C4-2B (cell line): Measurements from ENCODE around the gene UFSP2.

Source experiments
- CTCF ChIP-seq: fragments of 450-650 bp; conservative IDR thresholded peaks from 2 replicates; pipeline ENCODE4 v1.5.1; 2017; ENCODE audit warnings: mild to moderate bottlenecking
- ZFX ChIP-seq: fragments of 450-650 bp; IDR thresholded peaks from 2 replicates; pipeline ENCODE4 v1.6.1; 2017

GRCh38 chr4:185445209-185445608 lies 19.4 kb upstream of the UFSP2 start:
- TF ChIP-seq CTCF, result no peak
- no peak for TF ChIP-seq ZFX
